ENCODE results near the gene PIAS1.
A peak's percentile ranks its signal among the peaks of the same experiment; 100 is the strongest.

Gene PIAS1

GRCh38 chr15:68150187-68150586, 96.1 kb downstream of the PIAS1 start:
- DNase-seq (ENCODE audit: low read depth), result no peak
- TF ChIP-seq CTCF (conservative IDR thresholded peaks at IDR 0.05; ENCODE audit: low read depth, low read length), result no peak
- no peak overlapping the region for H3K4me3 ChIP-seq (ENCODE audit: low read length)

DNA sequence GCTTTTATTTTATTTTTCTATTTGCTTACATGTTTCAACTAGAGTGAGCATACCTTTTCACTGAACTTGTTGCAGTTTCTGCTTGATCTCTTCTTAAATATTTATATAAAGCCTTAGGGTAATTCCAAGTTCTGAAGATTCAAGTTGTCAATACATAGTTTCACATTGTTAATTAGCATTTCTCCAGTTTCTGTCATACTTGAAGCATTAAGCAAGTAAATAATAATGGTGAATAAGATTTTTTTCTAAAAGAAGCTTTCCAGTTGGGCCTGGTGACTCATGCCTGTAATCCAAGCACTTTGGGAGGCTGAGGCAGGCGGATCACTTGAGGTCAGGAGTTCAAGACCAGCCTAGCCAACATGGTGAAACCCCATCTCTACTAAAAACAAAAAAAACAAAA, 97.2 kb downstream of the PIAS1 start:
- no peak overlapping the region for H3K4me3 ChIP-seq (ENCODE audit: low read length)
- DNase-seq (ENCODE audit: low read depth), result no peak
- no peak for TF ChIP-seq CTCF (conservative IDR thresholded peaks at IDR 0.05; ENCODE audit: low read depth, low read length)

- TF ChIP-seq CTCF (conservative IDR thresholded peaks at IDR 0.05; ENCODE audit: low read depth, low read length), result no peak
- DNase-seq (ENCODE audit: low read depth), result no peak
- no peak overlapping the region for H3K4me3 ChIP-seq (ENCODE audit: low read length)
Measured at GRCh38 chr15:68152342-68152741, 98.2 kb downstream of the PIAS1 start.

DNA sequence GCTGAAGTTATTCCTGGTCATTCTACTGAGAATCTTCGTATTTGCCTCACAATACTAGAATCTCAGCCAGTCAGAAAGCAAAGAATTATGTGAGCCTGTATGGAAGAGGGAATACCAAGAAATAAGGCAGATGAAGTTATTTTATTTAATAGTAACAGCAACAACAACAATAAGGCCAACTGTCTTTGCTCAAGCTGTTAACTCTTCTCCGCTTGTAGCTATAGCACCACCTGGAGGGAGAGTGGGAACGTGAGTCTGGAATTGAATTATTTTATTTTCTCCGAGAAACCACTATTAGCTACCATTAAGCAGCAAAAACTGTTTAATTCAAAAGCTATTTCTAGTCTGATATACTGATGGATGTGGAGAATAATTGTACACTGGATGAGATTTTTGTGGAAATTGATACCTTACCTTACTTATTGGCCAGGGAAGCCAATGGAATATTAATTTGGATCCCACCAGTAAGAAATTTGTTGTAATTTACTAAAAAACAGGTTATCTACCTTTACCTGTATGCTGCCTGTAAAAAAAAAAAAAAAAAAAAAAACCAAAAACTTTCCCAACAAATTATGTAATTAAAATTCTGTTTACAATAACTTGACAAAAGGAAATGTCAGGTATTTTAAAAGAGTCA, 100.9 kb downstream of the PIAS1 start:
- DNase-seq (ENCODE audit: low read depth), result peak; percentile 28
- TF ChIP-seq CTCF (conservative IDR thresholded peaks at IDR 0.05; ENCODE audit: low read depth, low read length), result peak; percentile 79
- H3K4me3 ChIP-seq (ENCODE audit: low read length), result no peak overlapping the region

DNA sequence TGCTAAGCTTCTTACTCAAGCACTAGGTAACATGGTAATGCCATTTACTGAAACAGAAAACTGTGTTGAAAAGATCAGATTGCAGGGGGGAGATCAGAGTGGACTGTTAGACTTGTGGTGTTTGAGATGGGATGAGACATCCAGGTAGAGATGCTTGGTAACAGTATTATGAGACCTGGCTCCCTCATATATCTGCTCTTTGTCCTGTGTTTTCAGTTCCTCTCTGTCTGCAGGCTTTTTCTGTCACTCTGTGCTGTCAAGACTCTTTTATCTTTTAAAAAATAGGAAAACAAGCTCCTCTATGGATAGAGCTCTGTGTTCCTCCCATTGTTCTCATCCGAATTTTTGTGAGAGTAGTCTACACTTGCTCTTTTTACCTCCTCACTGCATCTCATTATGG, 103.0 kb downstream of the PIAS1 start:
- no peak for TF ChIP-seq CTCF (conservative IDR thresholded peaks at IDR 0.05; ENCODE audit: low read depth, low read length)
- no peak overlapping the region for H3K4me3 ChIP-seq (ENCODE audit: low read length)
- DNase-seq (ENCODE audit: low read depth), result no peak

DNA sequence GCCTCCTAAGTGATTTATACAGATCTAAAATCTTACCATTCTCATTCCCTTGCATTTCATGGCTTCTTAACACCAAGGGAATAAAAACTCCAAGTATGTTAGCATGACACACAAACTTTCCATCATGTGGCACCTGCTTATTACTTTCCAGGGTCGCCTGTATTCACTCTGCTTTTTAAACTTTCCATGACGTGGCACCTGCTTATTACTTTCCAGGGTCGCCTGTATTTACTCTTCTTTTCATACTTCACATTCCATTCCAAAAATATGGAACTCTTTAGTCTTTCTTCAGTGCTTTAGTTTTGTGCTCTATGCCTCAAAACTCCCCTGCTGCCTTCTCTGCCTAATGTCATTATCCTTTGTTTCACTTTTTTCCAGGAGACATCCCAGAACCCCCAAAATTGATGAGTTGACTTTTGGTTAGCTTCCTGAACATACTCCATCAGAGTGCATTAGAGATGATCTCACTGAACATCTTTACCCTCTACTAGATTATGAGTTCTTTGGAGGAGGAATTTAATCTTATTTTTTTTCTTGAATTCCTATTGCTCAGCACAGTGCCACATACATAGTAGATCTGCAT, 104.0 kb downstream of the PIAS1 start:
- DNase-seq (ENCODE audit: low read depth), result peak; percentile 38
- no peak overlapping the region for H3K4me3 ChIP-seq (ENCODE audit: low read length)
- TF ChIP-seq CTCF (conservative IDR thresholded peaks at IDR 0.05; ENCODE audit: low read depth, low read length), result no peak

- no peak for TF ChIP-seq CTCF (conservative IDR thresholded peaks at IDR 0.05; ENCODE audit: low read depth, low read length)
- no peak for DNase-seq (ENCODE audit: low read depth)
- no peak overlapping the region for H3K4me3 ChIP-seq (ENCODE audit: low read length)
Measured at GRCh38 chr15:68163191-68163590, 109.1 kb downstream of the PIAS1 start.
